HepG2 (cell line): ENCODE measurements around the gene PLCL2. TPM values are rescaled to one million over a fixed set of nuclear protein-coding genes. Genes with fewer than 3 reads are reported as not detected.

ENCODE experiments used
- ATAC-seq: fragments of 200-7000 bp; cut with Tn5 transposase; 3 replicates; pipeline ENCODE4 v1.9.1; 2020; ENCODE audit warnings: mild to moderate bottlenecking, moderate library complexity
- BruUV-seq: library from RNA; stranded (reverse); fragments of 400-500 nt; replicated peaks from 2 replicates; lab custom pipeline; 2021; lab: Mats Ljungman, UMichigan
- CTCF ChIA-PET: fragments of 300-600 bp; formaldehyde crosslinking; extraction: SDS; loops from one replicate; lab custom pipeline; 2021; ENCODE audit warnings: low total read pairs, inconsistent platforms, low intra/inter-chr PET ratio; lab: Yijun Ruan, JAX
- POLR2A ChIA-PET: fragments of 350-600 bp; sonication (Branson Sonifier 250); formaldehyde crosslinking; loops from one replicate; lab custom pipeline; 2020; ENCODE audit warnings: antibody characterized with exemption, inconsistent platforms; lab: Yijun Ruan, JAX
- DNase-seq: peaks from one replicate; pipeline ENCODE4 v3.0.0-alpha.2; 2015; ENCODE audit warnings: low spot score
- FAIRE-seq: peaks from 3 replicates; lab custom pipeline; 2011; peaks lifted over from hg19 to GRCh38; lab: Jason Lieb, UNC
- H2AFZ ChIP-seq: one replicate; pipeline ENCODE4 v1.6.1; 2011; ENCODE audit warnings: low read length, inconsistent platforms
- H3K27ac ChIP-seq: fragments of 300-600 bp; 3 replicates; pipeline ENCODE4 v1.8.0; 2011; ENCODE audit warnings: mixed run types, mild to moderate bottlenecking, mixed read lengths, low read length, inconsistent platforms; ENCODE audit not compliant: insufficient read depth; ENCODE audit errors: extremely low read length
- H3K27me3 ChIP-seq, 2 experiments: fragments of 200-600 bp in 1 of 2; 2 replicates in 1 of 2; 3 replicates in 1 of 2; pipeline versions ENCODE4 v1.6.0 to v1.8.0; 2011; ENCODE audit warnings: low read length in 2 of 2, mild to moderate bottlenecking in 2 of 2, moderate library complexity in 2 of 2, inconsistent platforms in 1 of 2; ENCODE audit not compliant: insufficient read depth in 2 of 2, control insufficient read depth in 1 of 2
- H3K36me3 ChIP-seq, 2 experiments: fragments of 200-600 bp in 1 of 2; replicated peaks in 1 of 2; 2 replicates in 1 of 2; 3 replicates in 1 of 2; pipeline versions ENCODE4 v1.5.1 to v1.8.0; 2011; ENCODE audit warnings: low read length in 2 of 2, inconsistent platforms in 1 of 2; ENCODE audit not compliant: insufficient read depth in 2 of 2, control insufficient read depth in 1 of 2
- H3K4me1 ChIP-seq: 2 replicates; pipeline ENCODE4 v1.5.1; 2012; ENCODE audit warnings: low read length, inconsistent platforms; ENCODE audit not compliant: insufficient read depth
- H3K4me2 ChIP-seq: 2 replicates; pipeline ENCODE4 v1.6.0; 2011; ENCODE audit warnings: low read depth, low read length, inconsistent platforms
- H3K4me3 ChIP-seq, 3 experiments: fragments of 200-600 bp in 1 of 3; sonication (generic), shearing (Covaris generic) in 1 of 3; replicated peaks in 1 of 3; 2 replicates each; pipeline ENCODE4 v1.5.1; 2011 to 2016; ENCODE audit warnings: low read length in 3 of 3, inconsistent platforms in 2 of 3, low read depth in 2 of 3, mild to moderate bottlenecking in 2 of 3, control low read depth in 1 of 3, mixed read lengths in 1 of 3; ENCODE audit not compliant: insufficient read depth in 1 of 3
- H3K79me2 ChIP-seq: one replicate; pipeline ENCODE4 v1.6.1; 2011; ENCODE audit warnings: low read length, inconsistent platforms; ENCODE audit not compliant: insufficient read depth
- H3K9ac ChIP-seq: 2 replicates; pipeline ENCODE4 v1.6.0; 2011; ENCODE audit warnings: mild to moderate bottlenecking, low read depth, low read length, inconsistent platforms; ENCODE audit not compliant: insufficient read depth
- H3K9me3 ChIP-seq: 2 replicates; pipeline ENCODE4 v1.5.1; 2012; ENCODE audit warnings: mild to moderate bottlenecking, low read length
- H4K20me1 ChIP-seq: 2 replicates; pipeline ENCODE4 v1.6.0; 2011; ENCODE audit warnings: inconsistent platforms, mild to moderate bottlenecking, low read length, moderate library complexity; ENCODE audit not compliant: insufficient read depth
- ARID4A ChIP-seq: sonication (generic); formaldehyde crosslinking; IDR thresholded peaks from 2 replicates; pipeline ENCODE4 v1.5.0; 2020; ENCODE audit warnings: mild to moderate bottlenecking, missing genetic modification reagents, borderline replicate concordance
- IRF2 ChIP-seq: IDR thresholded peaks from 2 replicates; pipeline ENCODE4 v1.6.1; 2018; ENCODE audit warnings: missing genetic modification reagents, missing compliant biosample characterization
- KMT2A ChIP-seq: sonication (generic); formaldehyde crosslinking; IDR thresholded peaks from 2 replicates; pipeline ENCODE4 v1.4.0; 2020; ENCODE audit warnings: missing genetic modification reagents
- MTERF4 ChIP-seq: sonication (generic); formaldehyde crosslinking; IDR thresholded peaks from 2 replicates; pipeline ENCODE4 v1.8.0; 2023; ENCODE audit warnings: mild to moderate bottlenecking, missing genetic modification reagents
- NR2F1 ChIP-seq, 2 experiments: fragments of 450-650 bp in 1 of 2; formaldehyde crosslinking in 1 of 2; IDR thresholded peaks; 2 replicates each; pipeline versions ENCODE4 v1.5.0 to v1.6.1; 2016 to 2020; ENCODE audit warnings: mild to moderate bottlenecking in 1 of 2, missing compliant biosample characterization in 1 of 2, missing genetic modification reagents in 1 of 2, moderate library complexity in 1 of 2
- PHF20 ChIP-seq: sonication (generic); formaldehyde crosslinking; IDR thresholded peaks from 2 replicates; pipeline ENCODE4 v1.5.0; 2020; ENCODE audit warnings: mild to moderate bottlenecking, missing genetic modification reagents
- PTBP1 ChIP-seq: fragments of 200-400 bp; formaldehyde crosslinking; IDR thresholded peaks from 2 replicates; pipeline ENCODE4 v1.6.1; 2018; ENCODE audit warnings: low read length, low read depth; ENCODE audit not compliant: poor library complexity, severe bottlenecking
- ZNF232 ChIP-seq: sonication (generic); formaldehyde crosslinking; IDR thresholded peaks from 2 replicates; pipeline ENCODE4 v1.4.0; 2020; ENCODE audit warnings: missing genetic modification reagents, borderline replicate concordance
- ZNF34 ChIP-seq: sonication (generic); formaldehyde crosslinking; IDR thresholded peaks from 2 replicates; pipeline ENCODE4 v1.4.0; 2020; ENCODE audit warnings: mild to moderate bottlenecking, missing genetic modification reagents, borderline replicate concordance
- ZNF781 ChIP-seq: sonication (generic); formaldehyde crosslinking; IDR thresholded peaks from 2 replicates; pipeline ENCODE4 v1.5.1; 2020; ENCODE audit warnings: borderline replicate concordance, mild to moderate bottlenecking, missing genetic modification reagents; ENCODE audit errors: not compliant biosample characterization
- ZNF816 ChIP-seq: sonication (generic); formaldehyde crosslinking; IDR thresholded peaks from 2 replicates; pipeline ENCODE4 v1.8.0; 2022; ENCODE audit warnings: missing genetic modification reagents, mild to moderate bottlenecking, borderline replicate concordance
- WGBS: methylation state at CpG from one replicate; pipeline ENCODE4 v1.1.6; 2017; ENCODE audit warnings: low lambda C conversion rate; 5-methylcytosine and 5-hydroxymethylcytosine counted together
- in situ Hi-C: cut with HindIII; loops from 2 replicates; pipeline ENCODE4 v1.10.0; 2017; ENCODE audit warnings: low pct_unique_long_range_greater_than_20kb; ENCODE audit not compliant: extremely low pct_ligation_motif_present
- intact Hi-C: fragments of 100-400 bp; cut with micrococcal nuclease; formaldehyde crosslinking; loops from one replicate; pipeline ENCODE4 v1.10.0; 2022; ENCODE audit not compliant: unreplicated experiment
- polyA plus RNA-seq, 8 experiments: library from polyadenylated mRNA; depleted of rRNA in 3 of 8; stranded (reverse) in 7 of 8; unstranded in 1 of 8; fragments of >200 nt; fragmentation: Illumina TruSeq in 4 of 8; extraction: Trizol in 4 of 8; gene quantifications; 2 replicates each; pipeline versions ENCODE4 v1.2.1 to v1.2.3, GENCODE V29; 2011 to 2016; ENCODE audit warnings: low read depth in 4 of 8, missing spikeins in 1 of 8, mixed read lengths in 1 of 8; ENCODE audit not compliant: insufficient read depth in 1 of 8
- total RNA-seq, 5 experiments: library from RNA; depleted of rRNA; stranded (reverse); fragments of >200 nt; fragmentation: Illumina TruSeq; extraction: Trizol; gene quantifications; 2 replicates each; pipeline ENCODE4 v1.2.3, GENCODE V29; 2016; ENCODE audit warnings: low read depth in 1 of 5
- TF ChIP-seq, protein P1 (sequence below): sonication (generic); formaldehyde crosslinking; IDR thresholded peaks from 2 replicates; pipeline ENCODE4 v1.9.0; 2022; ENCODE audit warnings: low read depth, missing genetic modification reagents

The PLCL2 gene
- total and polyA plus RNA-seq, 2 of the 13 experiments (the other 11 are each of a cell fraction or from before 2014, with no cell fraction given): not detected

DNA sequence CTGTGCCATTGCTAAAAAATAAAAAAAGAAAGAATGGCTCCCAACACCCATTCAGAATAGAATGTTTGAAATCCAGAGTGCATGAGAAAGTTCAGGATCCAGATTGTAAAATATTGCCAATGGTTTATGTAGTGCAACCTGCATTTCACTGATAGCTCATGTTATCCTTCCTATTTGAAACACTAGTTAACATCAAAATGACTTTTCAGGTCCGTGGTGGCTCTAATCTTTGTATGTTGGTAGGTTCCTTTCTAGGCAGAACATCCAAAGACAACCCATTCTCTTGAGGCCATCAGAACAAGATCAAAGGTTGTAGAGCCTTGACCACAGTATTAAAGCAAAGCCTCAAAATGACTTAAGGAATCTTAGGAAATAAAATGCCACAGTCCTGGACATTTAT is 51.0 kb downstream of the PLCL2 start:
- DNase-seq: no peak
- FAIRE-seq: no peak
- no peaks in the 10 kb centered on the region for H3K36me3 ChIP-seq
- no peak overlapping the region for H2AFZ ChIP-seq
- no peaks in the 10 kb centered on the region for H4K20me1 ChIP-seq
- intact Hi-C loops (no loop called here), in situ Hi-C loops (no loop called here)
- WGBS: 0% methylated on average over 1 of the region's 1 CpG
- H3K79me2 ChIP-seq: no peaks in the 10 kb centered on the region
- no peak overlapping the region for H3K4me2 ChIP-seq
- H3K27ac ChIP-seq: no peak overlapping the region
- H3K4me3 ChIP-seq: no peak overlapping the region
- H3K27me3 ChIP-seq: peaks cover 0 to 21% of the 10 kb centered on the region in 2 experiments; a peak in 3 of 5 replicates
- ChIA-PET POLR2A (no interaction called here), CTCF (no interaction called here)
- ATAC-seq: no peak
- no TSS peak for BruUV-seq
- no peaks in the 10 kb centered on the region for H3K4me1 ChIP-seq
- no peak overlapping the region for H3K9ac ChIP-seq
- no peaks in the 10 kb centered on the region for H3K9me3 ChIP-seq
- TF ChIP-seq NR2F1 (CRISPR knock-in tag; IDR thresholded peaks at IDR 0.05) (no peak), ZNF816 (CRISPR knock-in tag) (no peak), ZNF232 (no peak), ZNF34 (CRISPR knock-in tag) (no peak), ZNF781 (CRISPR knock-in tag) (no peak)

DNA sequence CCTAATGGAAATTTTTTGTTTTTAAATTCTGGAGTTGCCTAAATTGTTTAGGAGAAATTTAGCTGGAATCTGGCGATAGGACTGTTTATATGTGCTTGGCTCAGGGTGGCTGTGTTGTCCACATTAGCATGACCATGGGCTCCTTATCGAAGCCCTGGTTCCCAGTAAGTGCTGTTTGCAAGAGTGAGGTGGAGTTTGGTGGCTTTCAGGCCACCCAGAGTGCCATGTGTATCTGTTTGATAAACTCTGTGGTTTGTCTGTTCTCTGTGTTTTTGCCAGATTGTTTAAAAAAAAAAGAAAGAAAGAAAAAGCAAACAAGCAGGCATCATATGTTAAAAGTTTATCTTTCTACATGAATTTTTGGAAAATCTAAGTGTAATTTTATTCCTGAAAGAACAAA is 51.5 kb downstream of the PLCL2 start:
- Histone ChIP-seq H3K27me3 (peaks cover 0 to 21% of the 10 kb centered on the region in 2 experiments; a peak in 3 of 5 replicates), H3K4me1 (no peaks in the 10 kb centered on the region), H2AFZ (no peak overlapping the region), H3K9ac (no peak overlapping the region), H3K27ac (no peak overlapping the region), H3K79me2 (no peaks in the 10 kb centered on the region), H3K4me2 (no peak overlapping the region), H3K36me3 (no peaks in the 10 kb centered on the region), H4K20me1 (no peaks in the 10 kb centered on the region), H3K4me3 (no peak overlapping the region), H3K9me3 (no peaks in the 10 kb centered on the region)
- ChIA-PET POLR2A (no interaction called here), CTCF (no interaction called here)
- intact Hi-C loops: no loop called here
- 5% methylated on average over 2 of the region's 2 CpGs for WGBS
- no TSS peak for BruUV-seq
- in situ Hi-C loops: no loop called here
- FAIRE-seq: no peak
- ATAC-seq: no peak
- DNase-seq: no peak
- TF ChIP-seq, protein P1, sequence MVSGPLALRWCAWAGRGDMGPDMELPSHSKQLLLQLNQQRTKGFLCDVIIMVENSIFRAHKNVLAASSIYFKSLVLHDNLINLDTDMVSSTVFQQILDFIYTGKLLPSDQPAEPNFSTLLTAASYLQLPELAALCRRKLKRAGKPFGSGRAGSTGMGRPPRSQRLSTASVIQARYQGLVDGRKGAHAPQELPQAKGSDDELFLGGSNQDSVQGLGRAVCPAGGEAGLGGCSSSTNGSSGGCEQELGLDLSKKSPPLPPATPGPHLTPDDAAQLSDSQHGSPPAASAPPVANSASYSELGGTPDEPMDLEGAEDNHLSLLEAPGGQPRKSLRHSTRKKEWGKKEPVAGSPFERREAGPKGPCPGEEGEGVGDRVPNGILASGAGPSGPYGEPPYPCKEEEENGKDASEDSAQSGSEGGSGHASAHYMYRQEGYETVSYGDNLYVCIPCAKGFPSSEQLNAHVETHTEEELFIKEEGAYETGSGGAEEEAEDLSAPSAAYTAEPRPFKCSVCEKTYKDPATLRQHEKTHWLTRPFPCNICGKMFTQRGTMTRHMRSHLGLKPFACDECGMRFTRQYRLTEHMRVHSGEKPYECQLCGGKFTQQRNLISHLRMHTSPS (CRISPR knock-in tag): no peak
- TF ChIP-seq KMT2A (no peak), IRF2 (CRISPR knock-in tag) (no peak), PTBP1 (no peak), ARID4A (CRISPR knock-in tag) (no peak), PHF20 (CRISPR knock-in tag) (no peak), MTERF4 (no peak)
